Adipocyte (in vitro differentiated cells): Measurements from ENCODE around the gene QSOX2.

Experiments used
- DNase-seq: peaks from one replicate; pipeline ENCODE4 v3.0.0-alpha.2; 2015; ENCODE audit warnings: low read depth
- H3K27me3 ChIP-seq: replicated peaks from 2 replicates; pipeline ENCODE4 v1.7.0; 2013; ENCODE audit warnings: mild to moderate bottlenecking, low read length, moderate library complexity; ENCODE audit not compliant: control insufficient read depth, insufficient read depth
- H3K36me3 ChIP-seq: 2 replicates; pipeline ENCODE4 v1.7.0; 2013; ENCODE audit warnings: low read length, mild to moderate bottlenecking, moderate library complexity; ENCODE audit not compliant: control insufficient read depth, insufficient read depth, severe bottlenecking
- H3K4me1 ChIP-seq: 2 replicates; pipeline ENCODE4 v1.7.0; 2013; ENCODE audit warnings: mild to moderate bottlenecking, low read length, moderate library complexity; ENCODE audit not compliant: control insufficient read depth, insufficient read depth
- H3K4me3 ChIP-seq: 2 replicates; pipeline ENCODE4 v1.7.0; 2013; ENCODE audit warnings: mild to moderate bottlenecking, low read length, moderate library complexity
- H3K9ac ChIP-seq: 2 replicates; pipeline ENCODE4 v1.7.0; 2013; ENCODE audit warnings: mild to moderate bottlenecking, low read length, moderate library complexity
- H3K9me3 ChIP-seq: 2 replicates; pipeline ENCODE4 v1.7.0; 2013; ENCODE audit warnings: mild to moderate bottlenecking, low read length, moderate library complexity; ENCODE audit not compliant: control insufficient read depth

QSOX2 gene

DNA sequence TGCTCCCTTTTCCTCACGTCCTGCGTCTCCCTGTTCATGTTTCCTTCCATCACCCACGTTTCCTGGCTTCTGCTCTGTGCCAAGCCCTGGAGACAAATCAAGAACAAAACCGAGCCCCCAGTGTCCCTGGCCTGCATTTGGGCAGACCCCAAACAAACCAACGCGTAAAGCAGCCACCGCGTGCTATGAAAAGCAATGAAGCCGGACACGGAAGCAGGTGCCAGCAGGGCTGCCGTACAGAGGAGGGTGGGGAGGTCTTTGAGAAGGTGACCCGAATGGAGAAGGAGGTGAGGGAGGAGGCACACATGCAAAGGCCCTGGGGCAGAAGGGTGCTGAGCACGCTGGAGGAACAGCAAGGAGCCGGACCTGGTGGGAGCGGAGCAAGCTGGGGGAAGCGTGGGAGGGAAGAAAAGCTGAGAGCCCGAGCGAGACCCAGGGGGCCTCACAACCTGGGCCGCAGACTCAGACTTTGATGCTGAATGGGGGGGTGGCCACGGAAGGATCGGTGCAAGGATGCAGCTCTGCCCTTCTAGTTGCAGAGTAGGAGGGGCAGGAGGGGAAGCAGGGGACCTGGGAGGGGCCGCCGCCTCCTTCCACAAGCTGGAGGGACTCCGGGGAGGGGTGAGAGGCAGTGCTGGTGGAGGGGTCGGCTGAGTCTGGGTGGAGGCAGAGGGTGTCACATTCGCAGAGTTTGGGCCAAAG is 1.4 kb upstream of the QSOX2 start:
- peaks cover 47% of the 10 kb centered on the region for H3K27me3 ChIP-seq
- DNase-seq, result no peak
- H3K4me1 ChIP-seq, result peaks cover 14% of the 10 kb centered on the region
- no peaks in the 10 kb centered on the region for H3K9me3 ChIP-seq
- H3K36me3 ChIP-seq, result no peaks in the 10 kb centered on the region
- H3K9ac ChIP-seq, result no peak overlapping the region
- H3K4me3 ChIP-seq, result no peak overlapping the region

DNA sequence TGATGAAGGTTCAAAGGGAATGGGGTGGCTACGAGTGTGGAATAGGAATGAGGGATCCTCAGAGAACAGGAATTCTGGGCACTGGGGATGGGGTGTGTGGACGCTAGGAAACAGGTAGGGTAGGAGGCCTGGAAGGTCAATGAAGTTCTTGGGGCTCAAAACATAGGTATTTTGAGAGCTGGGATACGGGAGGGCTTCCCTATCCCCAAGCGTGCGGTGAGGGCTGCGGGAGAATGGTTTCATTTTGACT is 718 bp downstream of the QSOX2 start:
- peak overlapping the region; percentile 77 for H3K9ac ChIP-seq
- no peaks in the 10 kb centered on the region for H3K36me3 ChIP-seq
- peak overlapping the region; percentile 88 for H3K4me3 ChIP-seq
- H3K27me3 ChIP-seq, result peaks cover 33% of the 10 kb centered on the region
- DNase-seq, result no peak
- H3K4me1 ChIP-seq, result peaks cover 14% of the 10 kb centered on the region
- H3K9me3 ChIP-seq, result no peaks in the 10 kb centered on the region

DNA sequence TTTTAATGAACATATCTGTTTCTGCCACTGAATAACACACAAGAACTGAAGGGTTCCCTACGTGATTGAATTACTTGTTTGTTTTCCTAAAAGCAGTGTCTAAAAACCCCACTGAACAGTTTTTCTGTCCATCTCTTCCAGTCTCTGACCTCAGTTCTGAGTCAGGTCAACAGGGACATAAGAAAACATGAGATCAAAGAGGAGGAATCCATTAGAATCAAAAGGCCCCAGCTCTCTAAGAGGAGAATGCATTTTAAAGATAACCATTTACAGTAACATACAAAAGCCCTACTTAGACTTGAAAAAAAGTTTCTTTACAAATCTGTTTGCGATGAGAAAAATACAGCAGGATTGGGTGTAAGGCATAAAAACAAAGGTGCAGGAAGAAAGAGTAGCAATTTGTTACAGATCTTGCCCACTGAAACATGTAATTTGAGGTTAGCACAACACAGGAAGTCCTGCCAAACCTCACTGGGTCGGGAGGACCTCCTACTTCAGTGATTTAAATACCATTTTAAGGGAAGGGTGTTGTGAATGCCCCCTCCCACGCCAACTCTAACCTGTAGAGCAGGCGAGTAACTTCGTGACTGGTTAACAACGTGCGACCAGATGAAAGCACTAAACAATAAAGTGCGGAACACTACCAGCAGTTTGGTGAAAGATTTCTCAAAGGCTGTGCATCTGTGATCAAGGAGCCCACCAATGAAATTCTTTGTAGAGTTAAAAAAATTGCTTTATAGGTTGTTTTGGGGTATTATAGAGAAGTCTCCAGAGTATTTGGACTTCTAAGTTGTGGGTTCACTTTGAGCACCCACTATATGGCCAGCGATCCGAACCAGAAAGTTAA is 1.3 kb downstream of the QSOX2 start:
- H3K4me3 ChIP-seq, result peak overlapping the region; percentile 88
- no peaks in the 10 kb centered on the region for H3K36me3 ChIP-seq
- peaks cover 29% of the 10 kb centered on the region for H3K27me3 ChIP-seq
- DNase-seq, result no peak
- H3K9ac ChIP-seq, result peak overlapping the region; percentile 77
- peaks cover 14% of the 10 kb centered on the region for H3K4me1 ChIP-seq
- no peaks in the 10 kb centered on the region for H3K9me3 ChIP-seq

DNA sequence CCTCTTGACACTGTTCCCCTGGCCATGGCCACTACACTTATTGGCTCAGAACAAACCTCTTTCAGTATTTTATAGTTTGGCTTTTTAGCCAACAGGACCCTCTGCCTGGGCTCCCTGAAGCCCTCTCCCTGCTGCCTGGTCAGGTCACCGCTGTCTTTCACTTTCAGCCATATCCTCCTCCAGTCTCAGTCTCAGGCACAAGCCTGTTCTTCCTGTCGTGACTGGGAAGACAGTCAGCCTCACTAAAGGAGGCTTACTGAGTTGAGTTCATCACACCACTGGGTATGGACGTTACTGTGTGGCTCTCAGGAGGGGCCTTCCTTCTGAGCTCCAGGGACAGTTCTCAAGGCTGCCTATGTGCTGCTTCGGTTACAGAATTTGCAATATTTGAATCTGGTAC is 2.0 kb downstream of the QSOX2 start:
- no peak for DNase-seq
- H3K36me3 ChIP-seq, result no peaks in the 10 kb centered on the region
- no peak overlapping the region for H3K9ac ChIP-seq
- peaks cover 14% of the 10 kb centered on the region for H3K4me1 ChIP-seq
- peaks cover 22% of the 10 kb centered on the region for H3K27me3 ChIP-seq
- H3K4me3 ChIP-seq, result no peak overlapping the region
- no peaks in the 10 kb centered on the region for H3K9me3 ChIP-seq

DNA sequence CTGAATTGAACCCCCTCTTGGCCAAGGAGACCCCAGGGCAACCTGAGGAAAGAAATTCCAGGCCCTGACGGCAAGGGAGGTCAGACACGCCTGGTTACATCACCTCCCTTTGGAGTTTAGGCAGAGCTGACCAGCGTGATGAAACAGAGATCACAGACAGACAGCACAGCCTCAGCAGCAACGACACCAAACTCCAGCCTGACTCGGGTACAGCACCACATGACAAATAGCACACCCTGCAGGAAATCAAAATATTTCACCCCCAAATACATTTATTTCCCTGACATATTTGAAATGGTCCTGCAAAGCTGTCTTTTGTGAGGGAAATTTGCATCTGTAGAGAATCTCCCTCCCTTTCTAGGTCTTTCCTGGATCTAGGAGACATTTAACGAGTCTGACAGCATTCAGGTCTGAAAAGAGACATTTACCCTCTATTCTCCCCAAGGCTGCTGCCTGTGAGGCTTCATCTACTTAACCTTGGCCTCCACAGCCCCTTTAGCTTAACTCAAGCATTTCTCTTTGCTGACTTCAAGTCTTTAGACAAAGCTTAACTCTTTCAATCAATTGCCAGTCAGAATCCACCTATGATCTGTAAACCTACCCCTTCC is 2.6 kb downstream of the QSOX2 start:
- peaks cover 14% of the 10 kb centered on the region for H3K4me1 ChIP-seq
- no peaks in the 10 kb centered on the region for H3K36me3 ChIP-seq
- peaks cover 16% of the 10 kb centered on the region for H3K27me3 ChIP-seq
- H3K9ac ChIP-seq, result no peak overlapping the region
- H3K4me3 ChIP-seq, result no peak overlapping the region
- no peak for DNase-seq
- H3K9me3 ChIP-seq, result no peaks in the 10 kb centered on the region

DNA sequence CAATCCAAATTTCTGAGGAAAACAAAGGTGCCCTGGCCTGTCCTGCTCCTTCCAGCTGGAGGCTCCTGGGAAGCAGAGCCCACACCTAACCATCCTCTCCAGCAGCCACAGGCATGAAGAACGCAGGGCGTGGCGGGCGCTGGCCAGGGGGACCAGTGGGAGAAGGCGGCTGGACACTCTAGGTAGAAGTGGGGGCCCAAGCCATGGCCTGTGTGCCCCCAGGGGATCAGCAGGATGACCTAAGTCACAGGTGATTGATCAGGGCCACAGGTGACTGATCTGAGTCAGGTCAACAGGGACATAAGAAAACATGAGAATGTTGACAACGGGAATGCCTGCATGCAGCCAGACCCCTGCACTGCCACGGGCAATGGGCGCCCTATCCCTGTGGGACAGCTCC is 3.4 kb downstream of the QSOX2 start:
- peaks cover 9% of the 10 kb centered on the region for H3K27me3 ChIP-seq
- no peaks in the 10 kb centered on the region for H3K36me3 ChIP-seq
- H3K4me3 ChIP-seq, result no peak overlapping the region
- no peak overlapping the region for H3K9ac ChIP-seq
- H3K4me1 ChIP-seq, result peaks cover 14% of the 10 kb centered on the region
- H3K9me3 ChIP-seq, result no peaks in the 10 kb centered on the region
- DNase-seq, result no peak

DNA sequence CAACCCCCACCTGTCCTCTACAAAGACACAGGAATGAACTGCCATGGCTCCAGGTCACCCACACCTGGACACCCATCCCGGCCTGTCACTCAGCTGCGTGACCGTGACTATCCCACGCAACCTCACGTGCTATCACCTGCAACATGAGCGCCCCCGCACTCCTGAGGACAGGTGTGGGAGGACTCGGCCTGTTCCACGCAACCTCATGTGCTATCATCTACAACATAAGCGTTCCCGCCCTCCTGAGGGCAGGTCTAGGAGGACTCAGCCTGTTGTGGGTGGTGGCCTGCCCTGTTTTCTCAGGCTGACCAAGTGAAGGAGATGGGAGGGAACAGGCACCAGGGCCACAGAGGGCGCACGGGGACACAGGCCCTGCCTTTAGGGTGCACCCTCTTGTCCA is 4.1 kb downstream of the QSOX2 start:
- Histone ChIP-seq H3K9ac (no peak overlapping the region), H3K27me3 (peaks cover 2% of the 10 kb centered on the region), H3K9me3 (no peaks in the 10 kb centered on the region), H3K36me3 (no peaks in the 10 kb centered on the region), H3K4me3 (no peak overlapping the region), H3K4me1 (peaks cover 14% of the 10 kb centered on the region)
- no peak for DNase-seq

DNA sequence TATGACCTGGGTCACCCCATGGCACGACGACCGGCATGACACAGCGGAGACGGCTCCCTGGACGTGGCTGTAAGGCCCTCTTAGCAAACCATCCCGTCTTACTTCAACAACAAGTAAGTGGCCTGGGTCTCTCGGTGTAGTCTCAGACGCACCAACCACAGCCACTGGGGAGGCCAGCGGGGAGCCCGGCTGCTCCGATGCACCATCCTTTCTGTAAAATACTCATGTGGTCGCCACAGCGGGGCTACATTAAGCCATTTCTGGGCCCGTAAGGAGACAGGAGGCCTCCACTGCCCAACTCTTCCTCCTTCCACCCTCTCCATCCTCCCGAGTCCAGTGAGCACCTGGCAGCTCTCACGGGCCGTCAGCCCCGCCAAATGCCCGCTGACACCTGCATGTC is 4.7 kb downstream of the QSOX2 start:
- no peaks in the 10 kb centered on the region for H3K27me3 ChIP-seq
- H3K9me3 ChIP-seq, result no peaks in the 10 kb centered on the region
- DNase-seq, result no peak
- H3K9ac ChIP-seq, result no peak overlapping the region
- H3K4me1 ChIP-seq, result peaks cover 12% of the 10 kb centered on the region
- H3K4me3 ChIP-seq, result no peak overlapping the region
- peaks cover under 1% of the 10 kb centered on the region for H3K36me3 ChIP-seq

DNA sequence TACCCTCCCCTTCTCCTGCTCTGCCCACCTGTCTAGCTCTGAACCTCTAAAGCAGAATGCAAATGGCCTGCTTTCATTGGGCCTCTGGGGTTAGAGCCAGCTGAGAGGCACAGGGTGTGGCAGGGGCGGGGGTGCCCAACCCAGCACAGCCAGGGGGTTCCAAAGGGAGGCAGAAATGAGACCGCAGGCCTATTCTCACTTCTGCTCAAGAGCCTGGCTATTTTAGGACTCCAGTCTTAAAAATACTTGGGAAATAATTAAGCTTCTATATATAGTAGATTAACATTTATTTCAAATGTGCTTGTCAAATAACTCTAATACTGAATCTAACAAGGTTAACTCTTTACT is 5.7 kb downstream of the QSOX2 start:
- DNase-seq, result no peak
- peaks cover 10% of the 10 kb centered on the region for H3K4me1 ChIP-seq
- peaks cover 6% of the 10 kb centered on the region for H3K36me3 ChIP-seq
- H3K4me3 ChIP-seq, result no peak overlapping the region
- no peak overlapping the region for H3K9ac ChIP-seq
- H3K9me3 ChIP-seq, result no peaks in the 10 kb centered on the region
- H3K27me3 ChIP-seq, result no peaks in the 10 kb centered on the region

DNA sequence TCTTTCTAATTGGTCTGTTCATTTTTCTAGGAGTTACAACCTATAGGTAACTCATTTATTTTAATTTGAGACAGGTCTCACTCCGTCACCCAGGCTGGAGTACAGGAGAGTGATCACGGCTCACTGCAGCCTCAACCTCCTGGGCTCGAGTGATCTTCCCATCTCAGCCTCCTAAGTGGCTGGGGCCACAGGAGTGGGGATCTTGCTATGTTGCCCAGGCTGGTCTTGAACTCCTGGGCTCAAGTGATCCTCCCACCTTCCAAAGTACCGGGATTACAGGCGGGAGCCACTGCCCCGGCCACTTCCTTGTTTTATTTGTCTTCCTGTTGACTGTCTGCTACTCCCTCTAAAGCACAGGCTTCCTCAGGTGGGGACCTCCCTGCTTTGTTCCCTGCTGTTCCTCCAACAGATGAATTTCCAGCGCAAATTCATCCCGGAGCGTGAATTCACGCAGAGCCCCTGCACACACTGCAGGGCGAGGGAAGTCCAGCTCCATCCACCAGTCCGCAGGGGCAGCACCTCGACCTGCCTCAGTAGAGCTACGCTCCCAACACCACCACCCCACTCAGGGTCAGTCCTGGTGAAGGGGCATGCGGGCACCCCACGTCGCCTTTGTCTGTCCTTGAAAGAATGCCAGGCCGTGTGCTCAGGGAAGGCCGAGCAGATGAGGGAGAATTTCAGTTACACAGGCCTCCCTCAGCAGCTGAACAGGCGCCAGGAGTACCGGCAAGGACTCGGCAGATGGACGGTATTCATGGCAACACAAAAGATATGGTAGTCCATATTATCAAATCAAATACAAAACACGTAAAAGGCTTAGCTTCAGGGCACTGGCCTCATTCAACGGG is 6.3 kb downstream of the QSOX2 start:
- H3K9me3 ChIP-seq, result no peaks in the 10 kb centered on the region
- DNase-seq, result no peak
- H3K4me1 ChIP-seq, result peaks cover 4% of the 10 kb centered on the region
- H3K36me3 ChIP-seq, result peaks cover 6% of the 10 kb centered on the region
- H3K9ac ChIP-seq, result no peak overlapping the region
- no peaks in the 10 kb centered on the region for H3K27me3 ChIP-seq
- H3K4me3 ChIP-seq, result no peak overlapping the region

DNA sequence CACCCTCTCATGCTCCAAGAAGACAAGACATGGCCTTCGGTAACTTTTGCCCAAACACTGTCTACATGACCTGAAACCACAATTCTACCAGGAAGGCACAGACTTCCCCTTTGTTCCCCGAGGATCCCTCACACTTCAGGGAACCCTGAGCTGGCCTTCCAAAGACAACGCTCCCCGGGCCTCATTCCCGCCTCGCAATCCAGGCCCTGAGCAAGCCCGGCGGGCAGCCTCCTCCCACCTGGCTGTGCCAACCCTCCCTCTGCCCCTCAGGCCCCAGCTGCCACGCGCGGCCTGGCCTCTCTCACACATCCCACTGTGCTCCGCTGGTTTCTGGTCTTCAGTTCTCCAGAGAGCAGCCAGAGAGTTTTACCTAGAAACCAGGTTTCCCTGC is 7.3 kb downstream of the QSOX2 start:
- Histone ChIP-seq H3K9ac (no peak overlapping the region), H3K4me3 (no peak overlapping the region), H3K36me3 (peaks cover 6% of the 10 kb centered on the region), H3K4me1 (no peaks in the 10 kb centered on the region), H3K27me3 (no peaks in the 10 kb centered on the region), H3K9me3 (no peaks in the 10 kb centered on the region)
- DNase-seq, result no peak
